Hindlimb muscle (tissue), 1 donor: ENCODE results near the gene LOXL1. TPM values are rescaled to one million over a fixed set of nuclear protein-coding genes. Genes with fewer than 3 reads are reported as not detected.

ENCODE experiments used
- DNase-seq: peaks from one replicate; pipeline ENCODE4 v3.0.0-alpha.2; 2013
- polyA plus RNA-seq: library from polyadenylated mRNA; unstranded; fragments of 120-200 nt; gene quantifications from one replicate; pipeline ENCODE4 v1.2.1, GENCODE V29; 2013; ENCODE audit not compliant: insufficient read length

The LOXL1 gene
- polyA plus RNA-seq, 1 donor, result 35.3 TPM

- DNase-seq, result no peak
Measured at GRCh38 chr15:73994912-73995622, 68.8 kb downstream of the LOXL1 start.

- no peak for DNase-seq
Measured at GRCh38 chr15:73996267-73996666, 70.0 kb downstream of the LOXL1 start.

GRCh38 chr15:73996939-73997338, 70.7 kb downstream of the LOXL1 start:
- DNase-seq, result no peak

- no peak for DNase-seq
Measured at GRCh38 chr15:73997986-73998385, 71.7 kb downstream of the LOXL1 start.

Other genes with a start within 250 kb of the LOXL1 start
- gene CD276, start 242.1 kb upstream of the LOXL1 start, polyA plus RNA-seq, result 122 TPM
- 4.3 TPM for gene INSYN1, start 173.1 kb upstream of the LOXL1 start, polyA plus RNA-seq
- gene TBC1D21, start 52.9 kb upstream of the LOXL1 start, polyA plus RNA-seq, result not detected
- gene STOML1, start 65.8 kb downstream of the LOXL1 start, polyA plus RNA-seq, result 43.0 TPM
- 45.5 TPM for gene PML, start 68.3 kb downstream of the LOXL1 start, polyA plus RNA-seq
- gene GOLGA6A, start 156.1 kb downstream of the LOXL1 start, polyA plus RNA-seq, result 0.08 TPM
- 4.2 TPM for gene ISLR2, start 204.1 kb downstream of the LOXL1 start, polyA plus RNA-seq
- 152 TPM for gene ISLR, start 247.2 kb downstream of the LOXL1 start, polyA plus RNA-seq